SU-DHL-6 (cell line): ENCODE results near the gene HYLS1.

Source experiments
- CTCF ChIP-seq: fragments of 200-600 bp; sonication (generic); IDR thresholded peaks from one replicate; pipeline ENCODE4 v1.5.1; 2017; ENCODE audit warnings: antibody characterized with exemption, mild to moderate bottlenecking, low read length, moderate library complexity; ENCODE audit not compliant: insufficient read depth, poor library complexity, severe bottlenecking
- EZH2phosphoT487 ChIP-seq: fragments of 200-600 bp; sonication (generic), shearing (Covaris generic); conservative IDR thresholded peaks from 2 replicates; pipeline ENCODE4 v1.6.1; 2018; ENCODE audit warnings: mild to moderate bottlenecking, antibody characterized with exemption, low read length, moderate library complexity, mixed read lengths

GRCh38 chr11:125935056-125935455 is 47.6 kb downstream of the HYLS1 start:
- no peak for TF ChIP-seq CTCF
- TF ChIP-seq EZH2phosphoT487: no peak
